ENCODE data around the gene GALNT18. TPM values are rescaled to one million over a fixed set of nuclear protein-coding genes. Genes with fewer than 3 reads are reported as not detected.
A peak's percentile ranks its signal among the peaks of the same experiment; 100 is the strongest.

Gene GALNT18
- total RNA-seq, 1 donor from 2014 or later, result 12.9 TPM

DNA sequence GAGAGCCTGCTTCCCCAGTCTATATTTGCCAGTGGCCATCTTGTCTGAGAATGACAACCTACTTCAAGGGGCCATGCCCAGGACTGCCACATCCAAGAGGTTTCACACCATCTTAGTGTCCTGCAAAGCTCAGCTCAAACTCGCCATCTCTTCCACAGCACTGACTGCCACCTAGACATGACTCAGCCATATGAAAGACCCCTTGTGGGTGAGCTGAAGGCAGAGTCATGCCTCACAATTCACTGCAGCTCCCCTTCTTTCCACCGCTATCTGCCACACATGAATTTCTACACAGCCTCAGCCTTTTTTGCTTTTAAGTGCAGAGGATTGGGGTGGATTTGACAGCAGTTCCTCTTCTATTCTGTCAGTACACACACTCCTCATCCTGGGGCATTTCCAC, 127.5 kb downstream of the GALNT18 start:
- no peak for DNase-seq

DNA sequence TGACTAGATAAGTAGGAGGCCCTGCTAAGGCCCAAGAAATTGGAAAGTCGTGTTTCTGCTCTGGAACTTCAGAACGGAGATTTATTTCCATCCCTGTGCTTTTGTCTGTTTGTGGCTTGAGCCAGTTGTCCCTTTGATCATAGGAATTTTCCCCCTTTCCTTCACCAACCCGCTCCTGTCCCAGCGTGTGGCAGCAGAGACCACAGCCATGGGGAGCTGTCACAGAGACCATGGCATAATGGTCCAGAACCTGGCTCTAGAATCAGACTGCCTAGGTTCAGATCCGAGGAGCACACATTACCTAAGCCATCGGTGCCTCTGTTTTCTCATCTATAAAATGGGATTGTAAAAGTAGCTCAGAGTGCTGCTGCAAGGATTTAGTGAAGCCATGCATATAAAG, 128.1 kb downstream of the GALNT18 start:
- DNase-seq, result no peak

DNA sequence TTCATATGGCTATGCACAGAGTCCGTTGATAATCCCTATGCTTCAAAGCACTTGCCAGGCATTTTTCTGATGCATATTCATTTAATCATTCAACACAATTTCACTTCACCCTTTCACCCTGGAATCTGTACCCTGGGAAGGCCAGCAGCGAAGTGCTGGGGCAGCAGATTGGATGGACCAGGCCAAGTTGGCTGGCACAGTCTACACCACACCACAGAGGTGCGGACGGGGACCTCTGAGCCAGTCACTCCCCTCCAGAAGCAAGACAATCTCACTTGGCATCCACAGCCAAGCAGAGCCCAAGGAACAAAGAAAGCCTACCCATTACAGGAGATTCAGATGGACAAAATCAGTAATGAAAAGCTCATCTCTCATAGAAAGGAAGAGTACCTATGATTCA, 130.2 kb downstream of the GALNT18 start:
- DNase-seq, result no peak

DNA sequence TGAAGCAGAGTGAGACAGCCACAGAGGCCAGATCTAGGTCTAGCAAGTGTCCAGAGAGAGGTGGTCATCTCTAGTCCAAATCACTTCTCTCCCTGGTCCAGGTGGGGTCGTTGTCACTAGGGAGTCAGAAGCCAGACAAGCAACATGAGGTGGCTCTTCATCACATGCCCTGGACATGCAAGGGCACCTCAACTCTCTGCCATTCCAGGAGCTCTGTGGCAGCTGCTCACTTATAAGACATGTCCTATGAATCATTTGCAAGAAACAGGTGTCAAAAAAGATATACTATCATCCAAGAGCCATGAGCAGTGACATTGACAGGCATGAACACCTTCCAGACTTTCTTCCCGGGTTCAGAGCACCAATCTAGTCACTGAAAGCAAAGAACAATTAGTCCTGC, 130.8 kb downstream of the GALNT18 start:
- DNase-seq, result no peak

DNA sequence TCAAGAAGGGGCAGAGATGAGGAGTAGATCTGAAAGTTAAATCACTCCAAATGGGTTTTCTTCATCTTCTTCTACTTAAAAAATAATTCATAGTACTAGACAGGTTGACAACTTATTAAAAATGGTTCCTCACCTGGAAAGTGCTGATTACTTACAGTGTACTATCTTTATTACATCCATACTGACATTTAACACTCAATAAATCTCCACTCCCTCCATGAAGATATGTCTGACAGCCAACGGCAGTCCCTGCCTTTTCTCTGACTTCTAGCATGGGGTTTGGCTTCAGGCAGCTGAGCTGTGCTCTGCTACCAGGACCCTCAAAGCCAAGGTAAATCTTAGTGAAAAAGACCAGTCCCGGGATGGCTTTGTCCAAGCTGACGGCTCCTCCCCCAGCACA, 135.4 kb downstream of the GALNT18 start:
- DNase-seq, result no peak

DNA sequence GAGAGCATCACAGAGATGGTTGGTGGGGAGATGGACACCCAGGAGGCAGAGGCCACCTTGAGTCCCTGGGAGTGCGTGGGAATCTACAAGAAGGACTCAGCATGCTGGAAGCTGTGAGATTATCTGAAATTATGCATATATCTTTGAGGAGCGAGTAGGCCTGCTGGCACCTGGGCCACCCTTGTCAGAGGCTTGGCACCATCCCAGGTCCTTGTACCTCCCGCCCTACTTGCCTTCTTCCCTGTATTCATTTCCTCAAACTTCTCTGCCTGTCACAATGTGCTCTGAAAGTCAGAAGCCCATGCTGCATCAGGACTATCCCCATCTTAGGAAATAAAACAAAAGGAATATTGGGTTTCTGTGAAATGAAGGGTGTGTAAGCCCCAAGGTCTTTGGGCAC, 135.8 kb downstream of the GALNT18 start:
- no peak for DNase-seq

DNA sequence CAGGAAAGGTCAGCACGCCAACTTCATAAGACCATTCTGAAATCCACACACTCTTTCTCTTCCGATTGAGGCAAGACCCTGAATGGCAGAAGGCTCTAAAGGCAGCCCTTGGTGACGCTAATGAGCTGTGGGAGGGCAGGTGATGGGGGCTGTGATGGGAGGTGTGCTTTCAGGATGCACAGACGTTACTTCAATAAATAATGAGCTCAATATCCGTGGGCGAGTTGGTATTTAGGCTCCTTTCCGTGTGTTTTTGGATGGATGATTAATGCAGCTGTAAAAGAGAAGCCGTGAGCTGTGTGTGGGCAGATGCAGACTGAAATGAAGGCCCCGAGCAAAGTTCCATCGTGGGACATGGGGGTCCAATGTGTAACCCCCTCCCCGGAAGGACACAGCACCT, 138.2 kb downstream of the GALNT18 start:
- DNase-seq, result no peak

DNA sequence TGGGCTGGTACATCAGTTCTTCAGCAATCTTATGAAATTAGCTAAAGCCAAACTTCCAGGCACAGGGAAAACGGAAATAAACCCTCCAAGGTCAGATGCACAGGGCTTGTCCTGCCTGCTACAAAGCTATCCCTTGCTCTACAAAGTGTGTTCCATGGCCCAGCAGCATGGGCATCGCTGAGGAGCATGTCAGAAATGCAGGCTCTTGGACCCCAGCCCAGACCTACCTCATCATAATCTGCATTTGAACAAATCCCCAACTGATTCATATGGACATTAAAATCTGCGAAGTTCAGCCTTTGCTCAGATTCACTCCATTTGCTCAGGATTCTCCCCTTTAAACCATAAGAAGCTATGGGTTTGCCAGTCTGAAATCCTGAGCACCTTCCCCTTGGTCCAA, 139.1 kb downstream of the GALNT18 start:
- no peak for DNase-seq

DNA sequence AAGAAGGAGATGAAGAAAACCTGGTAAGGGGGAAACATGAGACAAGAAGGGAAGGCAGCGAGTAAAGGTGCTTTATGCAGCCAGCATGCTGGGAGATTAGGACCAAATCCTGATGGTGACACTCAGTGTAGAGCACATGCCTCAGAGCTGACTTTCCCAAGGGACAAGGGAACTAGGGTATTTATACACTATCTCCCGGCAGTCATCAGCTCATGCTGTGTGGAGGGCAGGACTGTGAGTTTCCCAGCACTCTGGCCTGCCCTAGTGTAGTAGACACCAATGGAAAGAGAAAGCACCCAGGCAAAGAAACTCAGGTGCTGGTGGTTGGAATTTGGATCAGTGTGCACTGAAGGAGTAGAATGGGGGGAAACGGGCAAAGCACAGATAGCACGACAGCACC, 140.4 kb downstream of the GALNT18 start:
- no peak for DNase-seq

DNA sequence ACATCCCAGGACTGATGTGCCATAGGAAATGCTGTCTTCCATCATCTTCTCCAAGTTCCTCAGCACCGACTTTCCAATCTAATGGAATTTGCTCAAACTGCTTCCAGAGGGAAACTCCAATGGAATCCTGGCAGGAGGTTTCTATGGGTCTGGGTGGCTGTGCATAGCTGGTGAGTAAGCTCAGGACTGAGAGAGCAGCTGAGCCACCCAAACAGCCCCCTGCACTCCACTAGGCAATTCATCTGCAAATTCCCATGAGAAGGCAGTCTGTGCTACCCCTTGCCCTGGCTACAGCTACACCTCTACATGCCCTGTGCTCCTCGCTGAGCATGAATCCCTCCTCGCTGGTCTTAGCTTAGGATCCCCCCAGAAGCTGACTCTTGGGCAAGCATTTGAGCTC, 140.8 kb downstream of the GALNT18 start:
- no peak for DNase-seq

DNA sequence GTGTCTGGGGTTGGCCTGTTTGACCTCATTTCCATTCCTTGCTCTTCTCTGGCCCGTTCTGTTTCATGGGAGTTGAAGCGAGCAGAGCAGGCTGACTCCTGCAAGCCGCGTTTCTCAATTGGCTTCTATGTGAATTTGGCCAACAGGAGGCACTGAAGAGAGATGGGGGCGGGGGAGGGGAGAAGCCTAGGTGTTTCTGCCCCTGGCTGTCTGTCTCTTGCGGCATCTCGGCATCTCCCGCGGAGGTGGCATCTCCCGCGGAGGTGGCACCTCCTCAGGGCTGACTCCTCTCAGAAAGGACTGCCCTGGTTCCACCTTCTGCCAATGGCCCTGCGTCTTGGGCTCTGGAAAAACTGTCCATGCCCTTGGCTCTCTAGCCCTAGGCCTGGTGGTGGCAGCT, 143.1 kb downstream of the GALNT18 start:
- DNase-seq, result no peak

DNA sequence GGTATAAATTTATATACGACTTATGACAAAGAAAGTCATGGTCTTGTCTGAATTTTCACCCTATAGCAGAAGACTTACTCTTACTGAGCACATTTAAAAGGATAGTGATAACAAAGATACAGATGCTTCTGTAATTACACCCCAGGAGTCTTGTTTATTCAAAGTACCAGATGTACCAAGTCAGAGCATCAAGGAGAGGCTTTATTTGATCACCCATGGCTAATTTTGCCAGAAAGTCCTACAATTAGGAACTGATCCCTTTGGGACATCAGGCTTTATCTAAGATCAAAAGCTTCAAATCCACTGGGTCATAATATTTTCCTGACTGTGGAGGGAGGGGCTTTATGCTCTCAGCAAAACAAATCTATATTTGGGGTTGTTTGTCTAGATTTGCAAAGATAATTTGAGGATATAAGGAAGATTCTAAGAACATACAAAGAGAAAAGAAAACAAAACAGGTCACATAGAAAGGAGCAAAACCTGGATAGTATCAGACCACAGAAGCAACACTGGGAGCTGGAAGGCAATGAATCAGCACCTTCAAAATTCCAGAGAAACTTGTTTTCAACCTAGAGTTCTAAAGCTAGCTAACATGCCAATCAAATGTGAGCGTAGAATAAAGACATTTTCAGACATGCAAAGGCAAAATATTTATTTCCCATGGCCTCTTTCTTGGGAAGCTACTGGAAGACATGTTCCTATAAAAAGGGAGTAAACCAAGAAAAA, 143.9 kb downstream of the GALNT18 start:
- no peak for DNase-seq

DNA sequence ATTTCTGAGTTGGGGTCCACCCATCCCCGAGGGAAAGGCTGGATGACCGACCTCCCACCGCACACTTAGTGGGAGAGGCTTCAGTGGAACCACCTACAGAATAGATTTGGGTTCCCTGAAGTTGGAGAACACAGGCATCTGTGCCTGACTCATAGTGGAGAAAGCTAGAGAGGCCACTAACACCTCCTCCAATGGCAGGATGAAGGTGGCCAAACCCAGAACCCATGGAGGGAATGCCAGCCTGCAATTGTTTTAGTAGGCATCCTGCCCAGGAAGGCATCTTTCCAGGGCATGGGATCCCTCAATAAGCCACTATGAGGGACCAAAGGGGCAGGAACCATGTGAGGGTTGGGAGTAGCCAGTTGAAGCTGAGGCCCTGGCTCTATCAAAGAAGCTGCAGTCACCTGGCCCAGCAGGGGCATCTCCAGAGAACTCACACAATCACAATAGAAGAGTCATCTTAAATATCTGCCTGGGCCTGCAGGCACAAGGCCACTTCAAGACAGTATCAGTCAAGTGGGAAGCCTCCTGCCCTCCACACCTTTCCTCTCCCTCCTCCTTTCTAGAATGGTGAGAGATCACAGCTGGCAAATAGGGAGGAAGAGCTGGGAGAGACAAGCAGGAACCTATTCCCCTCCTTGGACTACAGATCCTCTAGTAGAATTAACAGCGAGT, 144.7 kb downstream of the GALNT18 start:
- DNase-seq, result no peak

DNA sequence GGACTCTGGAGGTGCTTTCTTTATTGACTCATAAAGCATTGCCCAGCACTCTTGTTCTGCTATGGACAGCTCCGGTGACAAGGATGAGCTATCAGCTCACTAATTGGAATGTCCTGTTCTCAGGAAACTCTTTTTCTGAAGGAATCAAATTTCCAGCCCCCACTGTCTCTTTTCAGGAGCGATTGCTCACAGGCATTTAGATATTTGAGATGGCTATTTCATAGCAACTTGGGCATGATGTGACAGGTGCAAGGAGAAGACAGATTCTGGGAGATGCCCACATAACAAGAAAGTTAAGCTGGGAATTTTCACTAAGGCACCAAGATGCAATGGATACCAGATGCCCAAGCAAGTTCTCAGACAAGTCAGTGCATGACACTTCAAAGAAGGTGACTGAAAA, 145.3 kb downstream of the GALNT18 start:
- no peak for DNase-seq

DNA sequence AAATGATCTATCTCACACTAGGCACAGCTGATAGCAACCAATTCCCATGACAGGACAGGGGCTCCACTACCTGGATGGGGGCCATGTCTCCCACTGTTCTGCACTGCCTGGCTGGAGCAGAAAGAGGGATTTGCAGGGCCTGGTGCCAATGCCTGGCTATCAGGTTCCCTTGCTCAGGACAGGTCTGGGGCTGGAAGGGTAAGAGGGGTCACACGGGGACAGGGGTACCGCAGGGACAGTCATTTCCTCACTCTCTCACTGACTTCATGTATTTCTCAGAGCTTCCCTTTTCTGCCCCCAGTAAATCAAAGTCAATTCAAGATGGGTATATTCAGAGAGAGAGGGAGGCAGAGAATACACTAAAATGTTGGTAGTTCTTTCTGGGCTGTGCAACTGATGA, 149.7 kb downstream of the GALNT18 start:
- no peak for DNase-seq

DNA sequence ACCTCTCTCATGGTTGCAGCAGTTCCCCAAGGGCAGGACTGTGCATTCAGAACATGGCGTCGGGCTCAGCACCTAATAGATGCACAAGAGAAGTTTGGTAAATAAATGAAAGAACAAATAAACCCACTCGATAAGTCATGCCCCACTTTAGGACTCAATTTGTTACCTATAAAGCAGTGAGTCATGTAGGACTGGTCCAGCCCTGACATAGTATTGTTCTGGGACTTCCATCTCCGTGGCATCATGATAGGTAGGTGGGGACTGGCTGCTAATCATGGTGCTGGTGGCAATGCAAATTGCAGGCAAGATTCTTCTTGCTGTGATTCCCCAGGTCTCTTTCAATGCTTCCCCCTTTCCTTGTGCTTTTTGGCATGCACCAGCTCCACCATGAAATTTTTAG, 150.6 kb downstream of the GALNT18 start:
- no peak for DNase-seq

DNA sequence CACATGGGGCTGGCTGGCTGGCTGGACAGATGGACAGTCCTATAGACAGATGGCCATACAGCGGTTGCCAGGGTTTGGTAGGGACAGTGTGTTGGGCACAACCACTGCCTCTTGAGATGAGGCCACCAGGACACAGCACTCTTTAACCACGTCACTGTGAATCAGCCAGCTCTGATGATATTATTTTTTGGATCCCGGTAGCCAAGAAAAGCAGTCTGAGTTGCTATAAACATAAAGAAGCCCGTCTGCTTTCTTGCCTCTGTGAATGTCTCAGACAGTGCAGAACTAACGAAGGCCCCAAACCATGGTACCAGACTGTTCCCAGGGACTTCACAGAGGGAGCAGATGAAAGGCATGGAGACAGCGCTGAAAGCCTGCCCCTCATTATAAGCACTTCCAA, 152.9 kb downstream of the GALNT18 start:
- no peak for DNase-seq

DNA sequence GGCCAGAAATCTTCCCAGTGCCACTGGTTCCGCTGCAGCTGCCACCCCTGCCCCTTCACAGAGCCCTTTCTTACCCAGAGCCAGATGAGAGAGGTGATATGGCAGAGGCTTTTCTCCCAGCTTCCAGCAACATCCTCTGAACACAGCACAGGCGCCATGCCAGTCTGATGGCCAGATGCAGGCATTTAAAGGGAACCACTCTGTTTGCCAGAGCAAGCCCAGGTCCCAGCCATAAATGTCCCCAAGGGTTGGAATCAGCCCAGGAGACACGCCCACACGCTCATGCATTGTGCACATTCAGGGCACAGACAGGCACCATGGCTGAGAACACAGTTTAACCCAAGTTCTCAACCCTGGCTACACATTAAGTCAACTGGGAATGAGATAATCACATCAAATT, 154.5 kb downstream of the GALNT18 start:
- DNase-seq, result no peak

DNA sequence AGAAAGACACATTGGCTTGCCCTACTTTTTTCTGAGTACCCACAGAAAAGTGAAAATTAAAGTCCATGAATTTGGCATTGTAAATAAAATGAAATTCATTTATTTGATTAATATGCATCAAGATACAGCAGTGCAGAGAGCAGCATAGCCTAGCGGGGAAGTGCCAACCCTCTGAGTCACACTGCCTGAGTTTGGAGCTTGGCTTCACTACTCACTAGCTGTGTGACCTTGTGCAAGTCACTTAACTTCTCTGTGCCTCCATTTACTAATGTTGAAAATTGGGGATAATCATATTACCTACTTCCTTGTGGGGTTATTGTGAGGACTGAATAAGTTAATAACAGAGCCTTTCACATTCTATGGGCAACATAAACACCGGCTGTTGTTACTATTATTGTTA, 157.2 kb downstream of the GALNT18 start:
- DNase-seq, result no peak

DNA sequence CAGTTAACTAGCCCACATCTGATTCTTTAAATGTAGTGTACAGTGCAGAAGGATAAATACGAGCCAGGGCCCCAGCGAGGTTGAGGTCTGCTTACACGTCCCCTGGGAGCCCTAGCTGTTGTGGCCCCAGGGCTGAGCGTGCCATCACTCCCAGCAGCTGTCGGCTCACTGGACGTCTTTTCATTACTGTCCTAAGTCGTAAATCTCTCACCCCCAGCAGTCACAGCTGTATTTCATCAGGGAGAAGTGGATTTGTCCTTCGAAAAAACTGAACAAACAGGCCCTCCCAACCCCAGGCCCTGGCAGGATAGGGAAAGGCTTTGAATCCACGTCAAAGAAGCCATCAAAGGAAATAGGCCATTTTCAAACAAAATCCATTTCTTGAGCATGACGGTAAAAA, 158.4 kb downstream of the GALNT18 start:
- peak; percentile 45 for DNase-seq

DNA sequence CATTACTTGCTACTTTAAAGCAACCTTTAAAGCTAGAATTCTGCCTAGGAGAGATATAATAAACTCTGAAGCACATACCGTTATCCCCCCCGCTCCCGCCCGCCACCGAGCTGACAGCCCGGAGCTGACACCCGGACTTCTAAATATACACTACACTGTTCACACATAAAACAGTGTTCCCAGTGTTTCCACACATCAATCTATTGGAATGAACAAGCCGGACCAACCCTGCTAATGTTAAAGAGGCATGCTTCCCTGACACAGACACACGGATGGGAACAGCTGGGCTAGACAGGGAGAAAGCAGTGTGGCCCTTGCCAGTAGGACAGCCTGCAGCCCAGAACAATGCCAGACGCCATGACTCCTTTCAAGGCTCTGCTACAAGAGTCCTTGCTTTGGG, 160.3 kb downstream of the GALNT18 start:
- peak; percentile 9 for DNase-seq

DNA sequence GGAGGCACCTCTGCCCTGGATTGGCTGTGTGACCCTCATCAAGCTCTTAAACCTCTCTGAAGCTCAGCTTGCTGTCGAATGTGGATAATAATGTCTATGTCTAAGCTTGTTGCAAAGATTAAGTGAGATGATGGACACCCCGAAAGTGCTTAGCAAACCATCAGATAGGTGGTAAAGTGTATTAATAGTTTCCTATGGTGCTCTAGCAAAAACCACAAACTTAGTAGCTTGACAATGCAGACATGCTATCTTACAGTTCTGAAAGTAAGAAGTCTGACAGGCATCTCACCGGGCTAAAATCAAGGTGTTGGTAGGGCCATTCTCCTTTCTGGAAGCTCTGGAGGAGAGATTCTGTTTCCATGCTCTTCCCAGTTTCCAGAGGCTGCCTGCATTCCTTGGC, 162.2 kb downstream of the GALNT18 start:
- no peak for DNase-seq

DNA sequence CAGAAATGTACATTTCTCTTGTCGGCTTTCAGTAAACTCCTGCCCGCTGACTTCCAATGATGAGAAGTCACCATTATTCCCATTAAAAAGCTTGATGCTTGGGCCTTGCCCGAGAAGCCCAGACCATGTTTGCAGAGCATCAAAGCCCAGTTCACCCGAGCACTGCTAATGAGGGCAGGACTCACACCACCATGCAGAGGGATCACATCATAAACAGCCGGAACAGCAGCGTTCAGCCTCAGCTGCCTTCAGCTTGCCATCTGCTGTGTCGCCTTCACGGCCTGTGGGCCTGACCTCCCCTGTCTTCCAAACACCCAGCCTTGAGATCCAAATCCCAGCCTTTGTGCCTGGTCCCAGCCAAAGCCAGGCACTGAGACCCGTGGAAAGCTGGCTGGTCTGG, 163.3 kb downstream of the GALNT18 start:
- no peak for DNase-seq

DNA sequence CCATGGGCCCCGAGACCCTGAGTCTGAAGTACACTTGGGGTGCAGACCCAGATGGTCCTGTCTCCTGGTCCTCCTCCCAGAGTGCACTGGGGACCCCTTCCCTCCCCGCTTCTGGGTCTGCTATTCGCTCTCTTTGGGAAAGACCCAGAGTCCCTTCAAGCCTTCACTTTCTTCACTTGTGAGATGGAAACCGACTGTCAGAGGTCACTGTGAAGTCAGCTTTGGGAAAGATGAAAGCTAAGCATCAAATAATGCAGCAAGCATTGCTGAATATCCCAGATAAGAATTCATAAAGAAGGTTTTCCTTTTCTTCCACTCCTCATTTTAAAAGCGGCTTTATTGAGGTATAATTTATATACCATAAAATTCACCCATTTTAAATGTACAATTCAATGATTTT, 163.8 kb downstream of the GALNT18 start:
- no peak for DNase-seq

Data from skin of body (tissue), 2 donors.